Endodermal cell (in vitro differentiated cells): Measurements from ENCODE around the gene LRRC9. TPM values are rescaled to one million over a fixed set of nuclear protein-coding genes. Genes with fewer than 3 reads are reported as not detected.

Source experiments
- DNase-seq: peaks from one replicate; pipeline ENCODE4 v3.0.0-alpha.2; 2017
- H3K27ac ChIP-seq: 2 replicates; pipeline ENCODE4 v1.5.1; 2013; ENCODE audit warnings: mild to moderate bottlenecking, low read depth, low read length, moderate library complexity
- H3K27me3 ChIP-seq: 2 replicates; pipeline ENCODE4 v1.6.1; 2013; ENCODE audit warnings: mild to moderate bottlenecking, low read length, moderate library complexity; ENCODE audit not compliant: insufficient read depth, control insufficient read depth, poor library complexity, severe bottlenecking
- H3K36me3 ChIP-seq: 2 replicates; pipeline ENCODE4 v1.7.0; 2013; ENCODE audit warnings: mild to moderate bottlenecking, low read length, moderate library complexity; ENCODE audit not compliant: control insufficient read depth, insufficient read depth
- H3K4me1 ChIP-seq: one replicate; pipeline ENCODE4 v1.7.0; 2013; ENCODE audit warnings: low read length; ENCODE audit not compliant: control insufficient read depth, insufficient read depth
- H3K4me3 ChIP-seq: 2 replicates; pipeline ENCODE4 v1.5.1; 2013; ENCODE audit warnings: mild to moderate bottlenecking, low read length, moderate library complexity
- H3K9ac ChIP-seq: 2 replicates; pipeline ENCODE4 v1.6.1; 2013; ENCODE audit warnings: mild to moderate bottlenecking, low read length, moderate library complexity; ENCODE audit not compliant: poor library complexity, severe bottlenecking; ENCODE audit errors: extremely low read depth
- H3K9me3 ChIP-seq: 2 replicates; pipeline ENCODE4 v1.6.1; 2013; ENCODE audit warnings: mild to moderate bottlenecking, low read length, moderate library complexity; ENCODE audit not compliant: control insufficient read depth
- H3K27ac Mint-ChIP-seq: 2 replicates; pipeline ENCODE4 v1.8.0; 2020; ENCODE audit warnings: mixed read lengths
- H3K27me3 Mint-ChIP-seq: 2 replicates; pipeline ENCODE4 v1.8.0; 2021; ENCODE audit warnings: mild to moderate bottlenecking, mixed read lengths; ENCODE audit not compliant: insufficient read depth
- H3K36me3 Mint-ChIP-seq: 2 replicates; pipeline ENCODE4 v1.8.0; 2020; ENCODE audit warnings: low read depth, mixed read lengths
- H3K4me1 Mint-ChIP-seq: 2 replicates; pipeline ENCODE4 v1.8.0; 2020; ENCODE audit warnings: mixed read lengths
- H3K4me3 Mint-ChIP-seq: 2 replicates; pipeline ENCODE4 v1.8.0; 2020; ENCODE audit warnings: mild to moderate bottlenecking, moderate library complexity, mixed read lengths
- H3K9me3 Mint-ChIP-seq: 2 replicates; pipeline ENCODE4 v1.8.0; 2020; ENCODE audit warnings: mild to moderate bottlenecking, mixed read lengths
- CTCF ChIP-seq: fragments of 200-600 bp; sonication (generic); conservative IDR thresholded peaks from 2 replicates; pipeline ENCODE4 v1.5.0; 2021; ENCODE audit warnings: antibody characterized with exemption, mild to moderate bottlenecking
- WGBS, 2 experiments: methylation state at CpG; one replicate each; pipeline versions ENCODE4 v1.1.5 to v1.1.7; 2013; ENCODE audit warnings: missing lambda C conversion rate in 2 of 2, mixed read lengths in 1 of 2; ENCODE audit not compliant: insufficient coverage in 1 of 2, insufficient read length in 1 of 2; 5-methylcytosine and 5-hydroxymethylcytosine counted together
- total RNA-seq, 2 donors: library from RNA; stranded (reverse); fragmentation: NEBNext Ultra II Directional in 1 of 2; extraction: Animal tissue kit (Norgen Biotek cat#: 25700) in 1 of 2; gene quantifications; 2 replicates in 1 of 2; 3 replicates in 1 of 2; pipeline ENCODE4 v1.2.1, GENCODE V29; 2021

Gene LRRC9
- total RNA-seq, 2 donors from 2014 or later, result 3.0 to 3.5 TPM

DNA sequence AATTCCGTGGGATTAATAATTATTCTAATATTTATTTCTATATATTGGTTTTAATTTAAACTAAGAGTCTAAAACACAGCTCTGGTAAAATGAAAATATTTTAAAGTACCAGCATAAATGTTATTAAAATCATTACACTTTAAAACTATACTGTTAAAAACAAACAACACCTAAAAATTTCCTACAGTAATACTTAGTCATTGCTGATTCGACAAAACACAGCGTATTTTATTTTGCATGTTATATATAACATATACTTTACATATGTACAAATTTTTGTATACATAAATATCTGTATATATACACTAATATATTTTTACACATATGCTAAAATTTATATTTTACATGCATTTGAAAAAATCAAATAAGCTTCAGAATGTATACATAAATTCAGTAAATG is 165.7 kb downstream of the LRRC9 start:
- no peaks in the 10 kb centered on the region for H3K4me1 ChIP-seq
- no peaks in the 10 kb centered on the region for H3K9me3 ChIP-seq
- no CpG with 5 or more reads among the region's 3 CpGs for WGBS, 2 experiments
- no peaks in the 10 kb centered on the region for H3K36me3 ChIP-seq
- DNase-seq, result no peak
- H3K9ac ChIP-seq, result no peak overlapping the region
- no peaks in the 10 kb centered on the region for H3K9me3 Mint-ChIP-seq
- no peak overlapping the region for H3K27ac ChIP-seq
- H3K27ac Mint-ChIP-seq, result no peak overlapping the region
- no peaks in the 10 kb centered on the region for H3K4me1 Mint-ChIP-seq
- H3K27me3 Mint-ChIP-seq, result no peaks in the 10 kb centered on the region
- H3K4me3 Mint-ChIP-seq, result no peak overlapping the region
- no peaks in the 10 kb centered on the region for H3K36me3 Mint-ChIP-seq
- no peak for TF ChIP-seq CTCF
- H3K27me3 ChIP-seq, result no peaks in the 10 kb centered on the region
- H3K4me3 ChIP-seq, result no peak overlapping the region

DNA sequence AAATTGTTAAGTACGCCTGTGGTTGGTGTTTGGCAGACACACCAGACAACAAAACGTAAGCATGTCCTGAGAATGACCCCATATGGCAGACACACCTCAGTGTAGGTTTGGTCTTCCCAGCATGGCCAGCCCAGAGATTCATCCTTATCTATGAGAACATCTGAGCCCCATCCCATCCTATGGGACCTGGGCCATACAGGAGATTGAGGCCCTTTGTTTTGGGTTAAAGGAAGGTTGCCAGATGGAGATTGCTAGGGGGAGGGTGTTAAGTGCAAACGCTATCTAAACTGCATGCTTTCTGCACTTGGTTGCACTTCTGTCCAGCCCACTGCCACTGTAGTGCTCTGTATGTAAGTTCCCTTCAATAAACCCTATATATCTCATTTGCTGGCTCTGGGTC is 167.7 kb downstream of the LRRC9 start:
- Histone ChIP-seq H3K36me3 (no peaks in the 10 kb centered on the region), H3K27me3 (no peaks in the 10 kb centered on the region), H3K9me3 (no peaks in the 10 kb centered on the region), H3K4me3 (no peak overlapping the region), H3K9ac (no peak overlapping the region), H3K27ac (no peak overlapping the region), H3K4me1 (no peaks in the 10 kb centered on the region)
- no peak for TF ChIP-seq CTCF
- no peaks in the 10 kb centered on the region for H3K36me3 Mint-ChIP-seq
- H3K4me1 Mint-ChIP-seq, result no peaks in the 10 kb centered on the region
- no peaks in the 10 kb centered on the region for H3K9me3 Mint-ChIP-seq
- H3K4me3 Mint-ChIP-seq, result no peak overlapping the region
- no peaks in the 10 kb centered on the region for H3K27me3 Mint-ChIP-seq
- no peak for DNase-seq
- H3K27ac Mint-ChIP-seq, result no peak overlapping the region
- WGBS, 2 experiments, result 86 to 91% methylated on average over 1 to 3 of the region's 3 CpGs

GRCh38 chr14:60089221-60089620 is 169.3 kb downstream of the LRRC9 start:
- Mint-ChIP-seq H3K4me3 (no peak overlapping the region), H3K9me3 (no peaks in the 10 kb centered on the region), H3K4me1 (peaks cover 12% of the 10 kb centered on the region), H3K36me3 (no peaks in the 10 kb centered on the region), H3K27ac (no peak overlapping the region), H3K27me3 (no peaks in the 10 kb centered on the region)
- Histone ChIP-seq H3K4me3 (no peak overlapping the region), H3K27ac (no peak overlapping the region), H3K9ac (no peak overlapping the region), H3K9me3 (no peaks in the 10 kb centered on the region), H3K36me3 (no peaks in the 10 kb centered on the region), H3K4me1 (no peaks in the 10 kb centered on the region), H3K27me3 (no peaks in the 10 kb centered on the region)
- WGBS, 2 experiments, result 94 to 100% methylated on average over 2 to 4 of the region's 4 CpGs
- TF ChIP-seq CTCF, result no peak
- DNase-seq, result no peak
